AG09319 (cell line): ENCODE results near the gene SLC25A29.

Source experiments
- DNase-seq: peaks from one replicate; pipeline ENCODE4 v3.0.0-alpha.2; 2010; ENCODE audit warnings: low read depth; ENCODE audit errors: extremely low read depth
- CTCF ChIP-seq: IDR thresholded peaks from 2 replicates; pipeline ENCODE4 v1.5.1; 2011; ENCODE audit warnings: low read depth, mild to moderate bottlenecking, inconsistent platforms, low read length, moderate library complexity

SLC25A29 gene, protein sequence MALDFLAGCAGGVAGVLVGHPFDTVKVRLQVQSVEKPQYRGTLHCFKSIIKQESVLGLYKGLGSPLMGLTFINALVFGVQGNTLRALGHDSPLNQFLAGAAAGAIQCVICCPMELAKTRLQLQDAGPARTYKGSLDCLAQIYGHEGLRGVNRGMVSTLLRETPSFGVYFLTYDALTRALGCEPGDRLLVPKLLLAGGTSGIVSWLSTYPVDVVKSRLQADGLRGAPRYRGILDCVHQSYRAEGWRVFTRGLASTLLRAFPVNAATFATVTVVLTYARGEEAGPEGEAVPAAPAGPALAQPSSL

GRCh38 chr14:100306101-100306997 is at the start of gene SLC25A29:
TSS of gene SLC25A29 (minus strand) at chr14:100306444. CDS start at chr14:100306232, 212 bp downstream.
- no peak for TF ChIP-seq CTCF
- DNase-seq, result peak; percentile 37

- no peak for TF ChIP-seq CTCF
- no peak for DNase-seq
Measured at GRCh38 chr14:100350986-100351385, 44.7 kb upstream of the SLC25A29 start.

DNA sequence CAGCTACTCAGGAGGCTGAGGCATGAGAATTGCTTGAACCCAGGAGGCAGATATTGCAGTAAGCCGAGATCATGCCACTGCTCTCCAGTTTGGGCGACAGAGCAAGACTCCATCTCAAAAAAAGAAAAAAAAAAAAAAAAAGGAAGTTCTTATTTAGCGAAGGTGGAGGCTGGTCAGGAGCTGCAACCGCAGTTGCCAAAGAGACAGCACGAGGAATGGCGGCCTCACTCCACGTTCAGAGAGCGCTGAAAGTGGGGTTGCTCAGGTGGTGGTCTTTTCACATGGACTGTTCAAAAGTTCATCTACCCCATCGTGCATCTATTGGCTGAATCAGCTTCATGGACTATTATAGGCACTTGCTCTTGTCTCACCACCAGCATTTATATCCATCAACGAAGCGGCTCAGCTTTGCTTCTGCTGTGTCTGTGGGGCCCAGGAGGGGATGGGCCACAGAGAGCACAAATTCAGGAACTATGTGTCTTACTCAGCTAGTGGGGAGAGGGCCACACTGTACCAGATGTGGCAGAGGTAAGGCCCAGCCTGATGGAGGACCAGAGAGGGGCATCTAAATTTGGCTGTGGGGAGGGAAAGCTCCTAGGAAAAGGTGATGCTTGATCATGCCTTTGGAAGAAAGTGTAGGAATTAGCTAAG is 44.2 kb upstream of the SLC25A29 start:
- DNase-seq, result no peak

GRCh38 chr14:100348784-100349685 is 42.8 kb upstream of the SLC25A29 start:
- TF ChIP-seq CTCF, result no peak
- DNase-seq, result no peak

More for the DNA sequence above, 44.2 kb upstream of the SLC25A29 start:
- TF ChIP-seq CTCF, result no peak

DNA sequence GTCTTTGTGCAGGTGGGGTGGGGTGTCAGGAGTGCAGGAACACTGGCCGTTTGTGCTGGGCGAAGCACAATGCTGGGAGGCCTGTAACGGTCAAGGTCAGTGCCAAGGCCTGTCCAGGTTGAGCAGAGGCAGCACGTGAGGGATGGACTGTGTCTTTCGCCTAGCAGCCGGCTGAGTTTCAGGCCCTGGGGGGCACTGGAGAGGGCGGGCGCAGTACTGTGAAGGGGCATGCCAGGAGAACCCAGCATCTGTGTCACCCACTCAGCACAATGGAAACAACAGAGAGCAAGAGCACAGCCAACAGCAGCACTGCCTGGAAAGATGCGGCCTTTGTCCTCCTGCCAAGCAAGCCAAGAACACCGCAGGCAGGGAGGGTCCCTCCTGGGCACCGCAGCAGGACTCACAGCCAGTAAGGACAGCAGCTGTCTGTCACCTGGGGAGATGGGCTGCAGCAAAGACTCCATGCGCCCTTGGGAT is 42.0 kb upstream of the SLC25A29 start:
- DNase-seq, result no peak
- no peak for TF ChIP-seq CTCF

DNA sequence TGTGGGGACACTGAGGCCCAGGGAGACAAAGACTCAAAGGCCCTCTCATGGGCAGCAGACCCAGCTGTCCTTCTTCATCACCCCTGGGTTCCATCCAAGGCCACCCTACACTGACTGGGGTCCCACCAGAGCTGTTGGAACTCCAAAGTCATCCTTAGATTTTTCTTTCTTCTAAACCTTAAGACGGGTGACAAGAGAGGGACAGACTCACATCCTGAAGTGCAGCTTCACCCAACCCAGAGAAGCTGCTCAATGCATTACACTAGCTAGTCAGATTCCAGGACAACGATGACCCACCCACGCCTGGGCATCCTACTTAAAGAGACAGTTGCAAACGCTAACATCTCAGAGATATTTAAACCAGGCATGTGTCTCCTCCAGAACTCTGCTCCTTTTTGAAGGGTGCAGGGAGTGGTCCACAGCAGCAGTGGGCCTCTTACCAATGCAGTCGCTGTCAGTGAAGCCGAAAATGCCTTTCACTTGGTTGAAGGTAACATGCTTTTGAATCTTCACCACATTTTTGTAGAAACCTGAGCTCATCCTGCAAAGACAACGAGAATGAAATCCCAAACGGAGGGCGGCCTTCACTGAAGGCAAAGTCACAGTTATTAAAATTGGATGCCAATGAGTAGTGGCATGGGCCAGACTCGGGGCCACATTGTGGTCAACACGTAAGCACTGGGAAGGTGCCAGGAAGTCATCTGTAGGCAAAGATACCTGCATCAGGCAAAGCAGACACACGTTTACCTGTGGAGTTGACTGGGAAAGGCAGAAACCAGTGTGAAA is 40.3 kb upstream of the SLC25A29 start:
- TF ChIP-seq CTCF, result no peak
- no peak for DNase-seq
